GM10847 (cell line): ENCODE measurements around the gene PTPRD.

Source experiments
- POLR2A ChIP-seq: IDR thresholded peaks from 2 replicates; pipeline ENCODE4 v1.6.1; 2011; ENCODE audit not compliant: insufficient read length; ENCODE audit errors: extremely low read depth

The PTPRD gene

GRCh38 chr9:10008101-10008799, 604.6 kb downstream of the PTPRD start:
- TF ChIP-seq POLR2A, result no peak

DNA sequence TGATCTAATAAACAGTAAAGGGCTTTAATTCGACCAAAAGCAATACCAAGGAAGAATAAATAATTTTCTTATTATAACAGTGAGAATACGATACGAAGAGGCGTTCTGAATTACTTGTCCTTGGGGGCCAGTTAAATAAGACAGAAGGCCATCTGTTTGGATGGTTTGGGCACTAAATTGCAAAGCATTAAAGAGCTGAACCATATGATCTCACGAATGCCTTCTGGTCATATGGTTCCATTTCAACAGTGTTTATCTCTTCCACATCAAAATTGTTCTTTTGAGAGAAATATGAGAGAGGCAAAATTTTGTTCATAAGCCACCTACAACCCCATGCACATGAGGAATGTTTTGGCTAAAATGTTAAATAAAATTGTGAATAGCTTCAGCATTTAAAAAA, 605.4 kb downstream of the PTPRD start:
- TF ChIP-seq POLR2A, result no peak

DNA sequence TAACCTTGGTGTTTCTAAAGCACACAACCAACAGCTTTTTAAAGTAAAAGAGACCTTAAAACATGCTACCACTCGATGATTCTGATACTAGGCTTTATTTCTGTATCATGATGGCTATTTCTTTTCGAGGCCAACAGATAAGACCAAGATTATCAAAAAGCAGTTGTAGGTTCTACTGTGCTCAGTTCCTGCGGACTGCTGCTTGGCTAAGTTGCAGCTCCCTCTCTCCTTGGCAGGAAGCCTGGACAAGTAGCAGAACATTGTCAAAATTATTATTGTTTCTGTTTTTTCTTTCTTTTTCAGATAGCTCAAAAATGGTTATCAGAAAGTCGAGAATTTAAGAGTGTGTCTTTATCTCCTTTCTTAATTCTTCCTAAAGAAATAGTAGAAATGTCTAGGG, 607.6 kb downstream of the PTPRD start:
- no peak for TF ChIP-seq POLR2A

- TF ChIP-seq POLR2A, result no peak
Measured at GRCh38 chr9:10003047-10003446, 609.8 kb downstream of the PTPRD start.

DNA sequence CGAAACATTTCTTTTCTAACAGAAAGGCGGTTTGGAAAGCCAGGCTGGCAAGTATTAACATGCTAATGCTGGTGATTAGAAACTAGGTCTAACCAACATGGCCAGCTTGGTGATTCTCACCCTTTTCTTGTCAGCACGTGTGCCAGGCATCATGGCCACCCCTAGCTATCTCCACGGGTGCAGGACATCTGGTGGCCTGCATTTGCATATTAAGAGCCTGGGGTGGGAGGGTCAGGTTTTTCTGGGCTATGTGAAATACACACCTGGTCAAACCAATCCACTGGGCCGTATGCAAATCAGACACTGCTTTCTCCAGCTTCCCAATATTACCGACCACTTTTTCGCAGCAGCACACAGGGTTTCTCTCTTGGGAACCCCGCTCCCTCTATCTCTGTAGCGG, 612.1 kb downstream of the PTPRD start:
- no peak for TF ChIP-seq POLR2A

DNA sequence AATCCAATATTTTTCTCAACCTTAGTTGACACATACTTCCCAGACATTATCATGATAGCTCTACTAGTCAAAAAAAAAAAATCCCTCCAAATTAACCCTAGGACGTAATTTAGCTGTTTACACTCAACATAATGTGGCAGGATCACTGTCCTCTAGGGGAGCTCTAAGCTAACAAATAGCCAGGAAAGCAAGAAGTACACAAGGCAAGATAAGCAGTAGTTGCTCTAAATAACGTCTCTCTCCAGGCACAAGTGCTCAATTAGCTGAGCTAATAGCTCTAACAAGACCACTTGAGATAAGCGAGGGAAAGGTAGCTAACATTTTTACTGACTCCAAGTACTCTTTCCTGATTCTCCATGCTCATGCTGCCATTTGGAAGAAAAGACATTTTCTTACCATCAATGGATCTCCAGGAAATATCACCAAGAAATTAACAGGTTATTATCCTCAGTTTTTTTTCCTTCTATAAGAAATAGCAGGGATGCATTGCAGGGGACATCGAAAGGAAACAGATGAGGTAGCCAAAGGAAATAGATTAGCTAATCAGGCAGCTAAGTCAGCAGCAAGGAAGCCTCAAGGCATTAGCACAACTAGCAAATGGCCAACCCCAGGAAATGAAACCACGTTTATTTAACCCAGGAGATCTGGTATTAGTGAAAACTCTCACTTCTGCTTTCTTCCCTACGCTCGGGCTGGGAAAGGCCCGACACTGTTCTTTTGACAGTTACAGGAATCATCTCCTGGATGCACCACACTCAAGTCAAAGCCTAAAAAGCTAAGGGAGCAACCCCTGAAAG, 614.1 kb downstream of the PTPRD start:
- no peak for TF ChIP-seq POLR2A

- no peak for TF ChIP-seq POLR2A
Measured at GRCh38 chr9:9997585-9997984, 615.2 kb downstream of the PTPRD start.

DNA sequence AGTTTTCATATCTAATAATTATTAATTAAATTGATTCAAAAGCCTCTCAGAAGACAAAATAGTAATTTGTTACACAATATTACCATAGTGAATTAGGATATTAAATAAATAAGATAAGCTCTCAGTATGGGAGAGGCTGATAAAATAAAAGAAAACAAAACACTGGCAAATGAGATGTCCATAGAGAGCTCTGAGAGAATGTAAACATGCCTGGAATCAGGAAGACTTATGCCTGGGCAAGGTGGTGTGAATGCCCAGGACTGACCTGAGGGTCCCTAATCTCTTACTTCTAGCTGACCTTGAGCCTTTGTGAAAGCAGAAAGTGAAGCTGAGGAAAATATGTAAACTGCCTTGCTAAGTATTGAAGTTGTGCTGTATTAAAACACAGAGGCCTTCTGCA, 616.5 kb downstream of the PTPRD start:
- no peak for TF ChIP-seq POLR2A

DNA sequence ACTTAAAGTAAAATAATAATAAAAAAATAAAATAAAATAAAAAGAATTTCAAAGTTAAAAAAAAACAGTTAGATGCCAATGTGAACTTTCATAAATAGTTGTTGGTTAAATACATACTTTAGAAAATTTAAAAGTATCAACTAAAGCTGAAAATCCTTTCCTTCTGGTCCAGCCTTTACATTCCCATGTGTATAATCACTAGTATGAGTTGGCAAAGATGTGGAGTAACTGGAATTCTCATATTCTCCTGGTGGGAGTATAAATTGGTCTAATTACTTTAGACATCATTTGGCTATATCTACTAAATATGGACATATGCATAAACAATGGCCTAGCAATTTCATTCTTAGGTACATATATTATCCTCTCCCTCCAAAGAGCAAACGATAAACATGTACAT, 619.9 kb downstream of the PTPRD start:
- TF ChIP-seq POLR2A, result no peak

- TF ChIP-seq POLR2A, result no peak
Measured at GRCh38 chr9:9973062-9973461, 639.7 kb downstream of the PTPRD start.

GRCh38 chr9:9970514-9970913, 642.3 kb downstream of the PTPRD start:
- TF ChIP-seq POLR2A, result no peak

GRCh38 chr9:9963841-9964240, 649.0 kb downstream of the PTPRD start:
- no peak for TF ChIP-seq POLR2A

- no peak for TF ChIP-seq POLR2A
Measured at GRCh38 chr9:9961934-9962333, 650.9 kb downstream of the PTPRD start.

DNA sequence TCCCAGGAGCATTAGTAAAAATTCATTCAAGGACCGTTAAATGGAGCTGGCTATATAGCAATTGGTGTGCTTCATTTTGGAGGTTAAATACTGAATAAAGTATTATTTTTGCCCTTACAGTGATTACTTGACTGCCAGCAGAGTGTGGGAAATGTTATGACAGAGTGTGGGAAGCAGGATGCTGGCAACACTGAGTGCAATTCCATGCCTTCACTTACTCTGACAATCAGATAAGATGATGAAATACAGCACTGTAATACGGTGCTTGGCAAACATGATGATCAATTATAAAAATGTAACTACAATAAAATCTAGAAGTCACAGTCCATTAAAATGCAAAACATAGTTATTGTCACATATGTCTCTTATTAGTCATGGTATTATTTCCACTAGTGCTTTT, 651.3 kb downstream of the PTPRD start:
- no peak for TF ChIP-seq POLR2A

DNA sequence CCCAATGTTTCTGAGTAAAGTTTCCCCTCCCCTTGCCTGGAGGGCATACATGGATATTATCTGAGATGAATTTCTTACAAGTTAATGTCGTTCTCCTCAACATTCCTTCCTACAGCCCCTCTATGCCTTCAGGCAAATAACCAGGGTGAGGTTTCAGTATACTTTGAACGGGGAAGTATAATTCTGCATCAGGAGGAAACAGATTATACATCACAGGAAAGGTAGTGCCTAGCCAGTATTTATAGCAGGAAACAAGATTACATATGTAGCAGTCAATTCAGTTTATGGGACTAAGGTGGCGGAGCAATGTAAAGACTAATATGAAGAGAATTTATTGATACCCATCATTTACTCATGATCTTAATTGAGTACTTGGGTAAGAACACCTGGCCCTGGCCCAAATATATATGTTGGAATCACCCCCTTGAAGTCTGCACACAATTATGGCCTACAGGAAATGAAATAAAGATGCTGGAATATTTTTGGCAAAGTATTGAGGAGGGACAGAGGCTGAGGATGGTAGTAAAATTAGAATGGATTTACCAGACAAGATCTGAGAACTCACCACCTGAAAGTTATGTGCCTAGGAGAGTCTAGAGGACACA, 661.1 kb downstream of the PTPRD start:
- no peak for TF ChIP-seq POLR2A

DNA sequence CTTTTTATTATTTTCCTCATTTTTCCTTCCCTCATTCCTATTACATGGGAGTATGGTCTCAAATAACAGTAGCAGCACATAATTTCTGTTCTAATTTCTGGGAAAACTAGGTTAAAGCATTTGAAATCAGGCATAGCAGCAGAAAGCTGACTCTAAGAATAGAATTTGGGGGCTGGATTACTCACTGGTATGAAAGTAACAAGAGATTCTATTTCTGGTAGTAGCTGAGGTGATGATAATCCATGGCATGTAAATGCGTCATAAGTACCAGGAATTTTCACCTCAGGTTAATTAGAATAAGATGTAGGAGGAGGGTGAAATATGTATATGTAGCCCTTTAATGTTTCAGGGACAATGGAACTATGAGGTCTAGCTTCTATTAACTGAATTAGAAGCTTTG, 662.0 kb downstream of the PTPRD start:
- no peak for TF ChIP-seq POLR2A
